SH-SY5Y (cell line): ENCODE data around the gene IGF1R.

Experiments used
- GATA2 ChIP-seq: IDR thresholded peaks from 2 replicates; pipeline ENCODE4 v1.6.1; 2011; ENCODE audit warnings: mild to moderate bottlenecking, low read depth, low read length
- GATA3 ChIP-seq: IDR thresholded peaks from 2 replicates; pipeline ENCODE4 v1.6.1; 2011; ENCODE audit warnings: low read depth, mild to moderate bottlenecking, low read length, moderate library complexity

DNA sequence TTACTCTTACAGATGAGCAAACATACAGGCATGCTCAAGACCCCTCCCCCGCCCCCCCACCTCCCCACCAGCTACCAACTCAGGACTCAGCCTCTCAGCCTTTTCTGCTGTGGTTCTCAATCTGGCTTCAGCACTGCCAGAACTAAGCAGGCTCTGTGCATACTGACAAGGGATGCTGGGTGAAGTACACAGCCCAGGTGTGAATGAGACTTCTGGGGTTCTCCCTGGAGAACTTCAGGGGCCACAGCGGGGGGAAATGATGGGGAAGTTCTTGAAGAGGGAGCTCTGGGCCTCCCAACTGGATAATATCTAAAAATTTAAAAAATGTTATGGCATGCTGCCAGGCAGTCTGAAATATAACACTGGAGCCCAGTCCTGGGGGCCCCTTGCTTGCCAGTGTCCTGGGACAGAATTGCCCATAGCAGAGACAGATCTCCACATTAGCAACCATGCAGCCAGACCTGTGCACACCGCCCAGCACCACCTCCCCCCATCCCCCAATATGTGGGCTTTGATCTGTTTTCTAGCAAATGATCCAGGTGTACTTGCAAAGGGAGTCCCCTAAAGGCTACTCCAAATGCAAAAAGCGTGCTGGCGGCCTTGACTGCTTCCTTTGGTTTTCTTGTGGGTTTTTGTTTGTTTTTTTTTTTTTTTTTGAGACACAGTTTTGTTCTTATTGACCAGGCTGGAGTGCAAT lies 317.9 kb downstream of the IGF1R start:
- no peak for TF ChIP-seq GATA3
- TF ChIP-seq GATA2, result no peak
